ENCODE measurements around the gene IL18RAP.

The IL18RAP gene

GRCh38 chr2:102421890-102422759, 835 bp upstream of the IL18RAP start:
- no peak for DNase-seq (ENCODE audit: low read depth in 2 of 2)

GRCh38 chr2:102423368-102423767, 408 bp downstream of the IL18RAP start:
- DNase-seq (ENCODE audit: low read depth in 2 of 2) = no peak

GRCh38 chr2:102424754-102425153, 1.8 kb downstream of the IL18RAP start:
- no peak for DNase-seq (ENCODE audit: low read depth in 2 of 2)

GRCh38 chr2:102425441-102426132, 2.6 kb downstream of the IL18RAP start:
- DNase-seq (ENCODE audit: low read depth in 2 of 2) = no peak

- DNase-seq (ENCODE audit: low read depth in 2 of 2) = no peak
These were observed 4.3 kb downstream of the IL18RAP start for GRCh38 chr2:102427249-102427648.

GRCh38 chr2:102428573-102428972, 5.6 kb downstream of the IL18RAP start:
- DNase-seq (ENCODE audit: low read depth in 2 of 2) = no peak

- no peak for DNase-seq (ENCODE audit: low read depth in 2 of 2)
These were observed 9.4 kb downstream of the IL18RAP start for GRCh38 chr2:102432386-102432785.

GRCh38 chr2:102433973-102434654, 11.2 kb downstream of the IL18RAP start:
- no peak for DNase-seq (ENCODE audit: low read depth in 2 of 2)

GRCh38 chr2:102434655-102435381, 11.9 kb downstream of the IL18RAP start:
- no peak for DNase-seq (ENCODE audit: low read depth in 2 of 2)

- no peak for DNase-seq (ENCODE audit: low read depth in 2 of 2)
These were observed 12.8 kb downstream of the IL18RAP start for GRCh38 chr2:102435741-102436140.

GRCh38 chr2:102436323-102436722, 13.4 kb downstream of the IL18RAP start:
- peak; percentile 27 to 45 for DNase-seq (ENCODE audit: low read depth in 2 of 2)

- DNase-seq (ENCODE audit: low read depth in 2 of 2) = no peak
These were observed 14.2 kb downstream of the IL18RAP start for GRCh38 chr2:102437122-102437521.

GRCh38 chr2:102438111-102438510, 15.2 kb downstream of the IL18RAP start:
- no peak for DNase-seq (ENCODE audit: low read depth in 2 of 2)

GRCh38 chr2:102438578-102438977, 15.6 kb downstream of the IL18RAP start:
- no peak for DNase-seq (ENCODE audit: low read depth in 2 of 2)

- no peak for DNase-seq (ENCODE audit: low read depth in 2 of 2)
These were observed 16.2 kb downstream of the IL18RAP start for GRCh38 chr2:102439065-102439695.

- no peak for DNase-seq (ENCODE audit: low read depth in 2 of 2)
These were observed 20.2 kb downstream of the IL18RAP start for GRCh38 chr2:102442967-102443828.

- DNase-seq (ENCODE audit: low read depth in 2 of 2) = no peak
These were observed 21.3 kb downstream of the IL18RAP start for GRCh38 chr2:102444233-102444632.

- no peak for DNase-seq (ENCODE audit: low read depth in 2 of 2)
These were observed 24.0 kb downstream of the IL18RAP start for GRCh38 chr2:102446936-102447335.

GRCh38 chr2:102449370-102449974, 26.5 kb downstream of the IL18RAP start:
- peak in 1 of 2 donors; percentile 37 for DNase-seq (ENCODE audit: low read depth in 2 of 2)

- no peak for DNase-seq (ENCODE audit: low read depth in 2 of 2)
These were observed 29.0 kb downstream of the IL18RAP start for GRCh38 chr2:102451968-102452367.

Data from stimulated activated CD8-positive, alpha-beta memory T cell treated with anti-CD3 and anti-CD28 coated beads, Interleukin-15, amount 100 ng/mL, for 48 hours (primary cell).